Small intestine (tissue), 7 donors: ENCODE data around the gene CNBD2. TPM values are rescaled to one million over a fixed set of nuclear protein-coding genes. Genes with fewer than 3 reads are reported as not detected.
"Not testable (repeated sequence)": the region's sequence is repeated elsewhere in the genome, so short reads cannot be mapped to it uniquely, and the experiment has no call there.

Experiments
- DNase-seq, 2 donors: peaks; one replicate each; pipeline versions ENCODE4 v3.0.0 to v3.0.0-alpha.2; 2013
- FAIRE-seq: peaks from 2 replicates; lab custom pipeline; 2012; peaks lifted over from hg19 to GRCh38; lab: Jason Lieb, UNC
- H3K27ac ChIP-seq, 3 donors: one replicate each; pipeline ENCODE4 v1.5.1; 2013; ENCODE audit warnings: low read length in 2 of 3, mild to moderate bottlenecking in 2 of 3, control low read depth in 1 of 3, inconsistent platforms in 1 of 3, low read depth in 1 of 3, moderate library complexity in 1 of 3
- H3K27me3 ChIP-seq, 3 donors: one replicate each; pipeline ENCODE4 v1.6.1; 2013; ENCODE audit warnings: low read length in 3 of 3, inconsistent platforms in 1 of 3; ENCODE audit not compliant: control insufficient read depth in 3 of 3, insufficient read depth in 3 of 3
- H3K36me3 ChIP-seq, 3 donors: one replicate each; pipeline ENCODE4 v1.6.1; 2013; ENCODE audit warnings: low read length in 3 of 3, inconsistent platforms in 1 of 3, low read depth in 1 of 3, mild to moderate bottlenecking in 1 of 3, moderate library complexity in 1 of 3; ENCODE audit not compliant: control insufficient read depth in 3 of 3, insufficient read depth in 2 of 3
- H3K4me1 ChIP-seq, 3 donors: one replicate each; pipeline ENCODE4 v1.6.1; 2013; ENCODE audit warnings: low read length in 2 of 3, inconsistent platforms in 1 of 3, low read depth in 1 of 3, mild to moderate bottlenecking in 1 of 3, moderate library complexity in 1 of 3; ENCODE audit not compliant: control insufficient read depth in 3 of 3, insufficient read depth in 2 of 3
- H3K4me3 ChIP-seq, 3 donors: one replicate each; pipeline ENCODE4 v1.5.1; 2013; ENCODE audit warnings: low read length in 3 of 3, control low read depth in 1 of 3, inconsistent platforms in 1 of 3, low read depth in 1 of 3, mild to moderate bottlenecking in 1 of 3, moderate library complexity in 1 of 3
- H3K9me3 ChIP-seq, 2 donors: one replicate each; pipeline ENCODE4 v1.6.1; 2013; ENCODE audit warnings: low read depth in 1 of 2, low read length in 1 of 2; ENCODE audit not compliant: control insufficient read depth in 2 of 2, insufficient read depth in 1 of 2
- WGBS, 3 donors: extraction: QIAGEN DNeasy Blood & Tissue Kit; methylation state at CpG; one replicate each; pipeline ENCODE4 v1.1.7; 2013; 5-methylcytosine and 5-hydroxymethylcytosine counted together
- polyA plus RNA-seq, 4 donors: library from polyadenylated mRNA; stranded (reverse) in 3 of 4; unstranded in 1 of 4; fragments of 200-250 nt in 3 of 4; fragments of 120-200 nt in 1 of 4; gene quantifications; one replicate each; pipeline versions ENCODE4 v1.2.1 to v1.2.3, GENCODE V29; 2013
- donor health status: healthy with polysubstance abuse.
- donor health status: control.
- donor health status: control.
- donor health status: Bipolar disorder and iron deficiency.
- donor health status: healthy.

The CNBD2 gene
- polyA plus RNA-seq, 4 donors: 4.3 to 17.7 (median 13.5) TPM

DNA sequence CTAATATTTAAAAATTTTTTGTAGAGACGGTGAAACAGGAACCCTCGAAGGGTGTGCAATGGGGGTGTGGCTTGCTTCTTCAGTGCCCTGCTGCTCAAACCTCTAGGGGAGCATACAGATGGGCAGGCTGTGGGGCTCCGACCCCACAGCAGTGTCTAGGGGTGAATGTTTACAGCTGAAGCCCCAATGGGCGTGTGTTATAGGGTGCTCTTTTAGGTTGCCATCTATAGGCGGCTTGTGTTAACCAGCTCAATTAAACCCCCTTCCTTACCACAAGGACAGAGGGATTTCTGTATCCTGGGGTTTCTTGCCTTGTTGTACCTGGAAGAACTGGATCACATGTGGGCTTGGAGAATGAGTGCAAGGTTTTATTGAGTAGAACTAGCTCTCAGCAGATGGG lies 109.4 kb downstream of the CNBD2 start:
- DNase-seq, H3K4me1 ChIP-seq, H3K27ac ChIP-seq, FAIRE-seq, H3K4me3 ChIP-seq, H3K9me3 ChIP-seq, H3K36me3 ChIP-seq, H3K27me3 ChIP-seq: not testable (repeated sequence)
- WGBS, 3 donors: 41 to 53% (median 46%) methylated on average over 5 of the region's 5 CpGs

DNA sequence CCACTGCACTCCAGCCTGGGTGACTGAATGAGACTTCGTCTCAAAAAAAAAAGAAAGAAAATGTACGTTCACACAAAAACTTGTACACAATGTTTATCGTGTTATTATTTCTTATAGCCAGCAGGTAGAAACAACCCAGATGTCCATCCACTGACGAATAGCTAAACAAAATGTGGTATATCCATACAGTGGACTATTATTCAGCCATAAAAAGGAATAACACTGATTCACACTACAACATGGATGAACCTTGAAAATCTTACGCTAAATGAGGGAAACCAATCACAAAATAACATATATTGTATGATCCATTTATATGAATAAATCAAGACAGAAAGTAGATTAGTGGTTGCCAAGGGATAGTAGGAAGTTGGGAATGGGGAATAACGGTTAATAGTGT lies 111.1 kb downstream of the CNBD2 start:
- no peaks in the 10 kb centered on the region for H3K36me3 ChIP-seq
- peaks cover 0 to 9% of the 10 kb centered on the region in 2 donors for H3K9me3 ChIP-seq
- H3K27me3 ChIP-seq: no peaks in the 10 kb centered on the region
- FAIRE-seq: no peak
- no peak overlapping the region for H3K27ac ChIP-seq
- no peak overlapping the region for H3K4me3 ChIP-seq
- 91 to 96% (median 93%) methylated on average over 6 of the region's 6 CpGs for WGBS, 3 donors
- H3K4me1 ChIP-seq: peaks cover 0 to 19% (median 0%) of the 10 kb centered on the region in 3 donors
- no peak for DNase-seq

DNA sequence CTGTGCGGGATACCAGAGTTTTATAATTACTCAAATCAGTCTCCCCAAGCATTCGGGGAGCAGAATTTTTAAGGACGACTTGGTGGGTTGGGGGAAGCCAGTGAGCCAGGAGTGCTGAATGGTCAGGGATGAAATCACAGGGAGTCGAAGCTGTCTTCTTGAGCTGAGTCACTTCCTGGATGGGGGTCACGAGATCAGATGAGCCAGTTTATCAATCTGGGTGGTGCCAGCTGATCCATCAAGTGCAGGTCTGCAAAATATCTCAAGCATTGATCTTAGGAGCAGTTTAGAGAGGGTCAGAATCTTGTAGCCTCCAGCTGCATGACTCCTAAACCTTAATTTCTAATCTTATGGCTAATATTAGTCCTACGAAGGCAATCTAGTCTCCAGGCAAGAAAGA lies 111.6 kb downstream of the CNBD2 start:
- not testable (repeated sequence) for H3K27ac ChIP-seq, DNase-seq, FAIRE-seq, H3K27me3 ChIP-seq, H3K9me3 ChIP-seq, H3K4me3 ChIP-seq, H3K36me3 ChIP-seq
- whole genome bisulfite sequencing, 3 donors: 64 to 71% (median 67%) methylated on average over 6 of the region's 6 CpGs
- peaks cover 0 to 24% (median 0%) of the 10 kb centered on the region in 3 donors for H3K4me1 ChIP-seq

Other genes starting within 250 kb of the CNBD2 start
- gene RBM39, start 226.3 kb upstream of the CNBD2 start, polyA plus RNA-seq: 100 to 1,000 TPM; 148 to 418 (median 215) TPM
- 10 to 100 TPM in 3 of 4 donors, 1 to 10 TPM in 1; 9.6 to 23.1 (median 14.9) TPM for gene PHF20, start 196.6 kb upstream of the CNBD2 start, polyA plus RNA-seq
- gene SCAND1, start 14.1 kb upstream of the CNBD2 start, polyA plus RNA-seq: 100 to 1,000 TPM in 3 of 4 donors, 10 to 100 TPM in 1; 52.5 to 283 (median 229) TPM
- gene EPB41L1, start 186.2 kb downstream of the CNBD2 start, polyA plus RNA-seq: 10 to 100 TPM; 10.5 to 26.5 (median 12.6) TPM